OCI-LY7 (cell line): ENCODE data around the gene EFNA5. TPM values are rescaled to one million over a fixed set of nuclear protein-coding genes. Genes with fewer than 3 reads are reported as not detected.

ENCODE experiments used
- BruUV-seq: library from RNA; stranded (reverse); fragments of 400-500 nt; replicated peaks from 2 replicates; lab custom pipeline; 2021; lab: Mats Ljungman, UMichigan
- CTCF ChIA-PET: fragments of 300-600 bp; sonication (Branson Sonifier 250); formaldehyde crosslinking; loops from one replicate; lab custom pipeline; 2022; ENCODE audit warnings: antibody characterized with exemption; ENCODE audit not compliant: unreplicated experiment; lab: Charles Lee
- POLR2A ChIA-PET: fragments of 300-600 bp; sonication (Branson Sonifier 250); formaldehyde crosslinking; loops from one replicate; lab custom pipeline; 2022; ENCODE audit warnings: antibody characterized with exemption; lab: Charles Lee
- DNase-seq: peaks from one replicate; pipeline ENCODE4 v3.0.0-alpha.2; 2015; ENCODE audit warnings: low spot score
- H2AFZ ChIP-seq: fragments of 200-600 bp; sonication (generic), shearing (Covaris generic); 2 replicates; pipeline ENCODE4 v1.6.1; 2014; ENCODE audit warnings: mild to moderate bottlenecking, antibody characterized with exemption, low read length, moderate library complexity
- H3K27ac ChIP-seq: fragments of 200-600 bp; sonication (generic); 2 replicates; pipeline ENCODE4 v1.5.1; 2014; ENCODE audit warnings: mixed run types, low read depth, mild to moderate bottlenecking, moderate library complexity, low read length, inconsistent platforms; ENCODE audit not compliant: poor library complexity, severe bottlenecking
- H3K36me3 ChIP-seq: fragments of 200-600 bp; sonication (generic); 2 replicates; pipeline ENCODE4 v1.6.1; 2014; ENCODE audit warnings: mild to moderate bottlenecking, antibody characterized with exemption, low read length, moderate library complexity, mixed read lengths; ENCODE audit not compliant: insufficient read depth
- H3K4me1 ChIP-seq: fragments of 200-600 bp; sonication (generic); 2 replicates; pipeline ENCODE4 v1.5.1; 2014; ENCODE audit warnings: mild to moderate bottlenecking, low read length; ENCODE audit not compliant: insufficient read depth, poor library complexity, severe bottlenecking
- H3K4me2 ChIP-seq: fragments of 200-600 bp; sonication (generic); 2 replicates; pipeline ENCODE4 v1.6.1; 2014; ENCODE audit warnings: mild to moderate bottlenecking, low read length
- H3K4me3 ChIP-seq: fragments of 200-600 bp; sonication (generic); 2 replicates; pipeline ENCODE4 v1.5.1; 2014; ENCODE audit warnings: mild to moderate bottlenecking, low read depth, low read length; ENCODE audit not compliant: poor library complexity, severe bottlenecking
- H3K79me2 ChIP-seq: fragments of 200-600 bp; sonication (generic); 2 replicates; pipeline ENCODE4 v1.6.1; 2016; ENCODE audit warnings: low read depth, mild to moderate bottlenecking, low read length, moderate library complexity, mixed read lengths; ENCODE audit not compliant: insufficient read depth
- H3K9me2 ChIP-seq: fragments of 200-600 bp; sonication (generic); 2 replicates; pipeline ENCODE4 v1.6.1; 2016; ENCODE audit warnings: mild to moderate bottlenecking, low read length, mixed read lengths; ENCODE audit not compliant: insufficient read depth
- H3K9me3 ChIP-seq: fragments of 200-600 bp; sonication (generic); 2 replicates; pipeline ENCODE4 v1.6.1; 2014; ENCODE audit warnings: mild to moderate bottlenecking, mixed run types, low read length, mixed read lengths
- H4K20me1 ChIP-seq: fragments of 200-600 bp; sonication (generic); 2 replicates; pipeline ENCODE4 v1.6.1; 2014; ENCODE audit warnings: mild to moderate bottlenecking, antibody characterized with exemption, low read length, moderate library complexity, mixed read lengths; ENCODE audit not compliant: insufficient read depth
- EZH2phosphoT487 ChIP-seq: fragments of 200-600 bp; sonication (generic); IDR thresholded peaks from 2 replicates; pipeline ENCODE4 v1.6.1; 2018; ENCODE audit warnings: low read depth, borderline replicate concordance, mild to moderate bottlenecking, mixed run types, antibody characterized with exemption, low read length, moderate library complexity, mixed read lengths
- intact Hi-C: fragments of 100-400 bp; cut with micrococcal nuclease; formaldehyde crosslinking; loops from one replicate; pipeline ENCODE4 v1.10.0; 2022; ENCODE audit not compliant: unreplicated experiment
- total RNA-seq, 2 experiments: library from RNA; depleted of rRNA in 1 of 2; stranded (reverse); fragments of >200 nt in 1 of 2; shearing (Covaris generic) in 1 of 2; gene quantifications; 2 replicates each; pipeline ENCODE4 v1.2.3, GENCODE V29; 2014 to 2022
- TF ChIP-seq, protein P1 (sequence below): fragments of 200-600 bp; sonication (generic); conservative IDR thresholded peaks from 2 replicates; pipeline ENCODE4 v1.5.1; 2014; ENCODE audit warnings: mild to moderate bottlenecking, antibody characterized with exemption, low read length, moderate library complexity, mixed read lengths

Gene EFNA5
- total RNA-seq, 2 experiments from 2014 or later, result 2.1 to 3.1 TPM

DNA sequence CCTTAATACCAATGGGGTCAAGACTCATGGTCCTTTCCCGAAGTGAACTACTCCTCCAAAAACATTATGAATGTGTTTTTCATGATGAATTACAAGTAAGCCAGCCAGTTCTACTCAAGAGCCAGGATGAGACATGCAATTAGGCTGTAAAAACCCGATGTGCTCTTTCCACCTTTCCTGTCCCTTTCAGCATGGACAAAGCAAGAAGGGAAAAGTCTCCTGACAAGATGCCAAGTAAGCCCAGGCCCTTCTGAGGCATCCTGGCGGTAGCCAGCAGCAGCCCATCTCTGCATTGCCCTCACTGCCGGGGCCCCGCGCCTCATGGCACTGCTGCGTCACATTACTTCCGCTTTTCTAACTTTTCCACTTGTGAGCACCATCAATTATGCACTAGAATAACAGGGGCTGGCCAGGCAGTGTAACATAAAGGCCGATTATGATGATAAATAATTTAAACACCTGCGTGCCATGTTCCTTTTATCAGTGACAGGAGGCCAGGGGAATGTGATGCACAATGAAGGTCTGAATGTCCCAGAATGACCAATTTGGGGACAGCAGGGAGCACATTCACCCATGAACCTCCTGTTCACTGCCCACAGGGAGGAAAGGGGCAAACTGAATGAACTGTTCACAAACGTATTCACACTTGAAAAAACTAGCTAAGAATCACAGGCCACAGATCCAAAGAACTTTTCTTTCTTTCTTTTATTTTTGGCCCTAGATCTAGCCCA is 37.4 kb downstream of the EFNA5 start:
- H3K36me3 ChIP-seq, result no peaks in the 10 kb centered on the region
- TF ChIP-seq, protein P1, sequence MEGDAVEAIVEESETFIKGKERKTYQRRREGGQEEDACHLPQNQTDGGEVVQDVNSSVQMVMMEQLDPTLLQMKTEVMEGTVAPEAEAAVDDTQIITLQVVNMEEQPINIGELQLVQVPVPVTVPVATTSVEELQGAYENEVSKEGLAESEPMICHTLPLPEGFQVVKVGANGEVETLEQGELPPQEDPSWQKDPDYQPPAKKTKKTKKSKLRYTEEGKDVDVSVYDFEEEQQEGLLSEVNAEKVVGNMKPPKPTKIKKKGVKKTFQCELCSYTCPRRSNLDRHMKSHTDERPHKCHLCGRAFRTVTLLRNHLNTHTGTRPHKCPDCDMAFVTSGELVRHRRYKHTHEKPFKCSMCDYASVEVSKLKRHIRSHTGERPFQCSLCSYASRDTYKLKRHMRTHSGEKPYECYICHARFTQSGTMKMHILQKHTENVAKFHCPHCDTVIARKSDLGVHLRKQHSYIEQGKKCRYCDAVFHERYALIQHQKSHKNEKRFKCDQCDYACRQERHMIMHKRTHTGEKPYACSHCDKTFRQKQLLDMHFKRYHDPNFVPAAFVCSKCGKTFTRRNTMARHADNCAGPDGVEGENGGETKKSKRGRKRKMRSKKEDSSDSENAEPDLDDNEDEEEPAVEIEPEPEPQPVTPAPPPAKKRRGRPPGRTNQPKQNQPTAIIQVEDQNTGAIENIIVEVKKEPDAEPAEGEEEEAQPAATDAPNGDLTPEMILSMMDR, result no peak
- TF ChIP-seq EZH2phosphoT487, result no peak
- peaks cover 7% of the 10 kb centered on the region for H3K4me1 ChIP-seq
- H3K4me3 ChIP-seq, result no peak overlapping the region
- no peaks in the 10 kb centered on the region for H3K79me2 ChIP-seq
- no peaks in the 10 kb centered on the region for H3K9me2 ChIP-seq
- H3K27ac ChIP-seq, result no peak overlapping the region
- ChIA-PET CTCF (no interaction called here), POLR2A (no interaction called here)
- no peak overlapping the region; the same call in 1 of the 2 replicates for H3K4me2 ChIP-seq
- DNase-seq, result no peak
- intact Hi-C loops, result no loop called here
- H2AFZ ChIP-seq, result no peak overlapping the region
- BruUV-seq, result no TSS peak
- no peaks in the 10 kb centered on the region for H4K20me1 ChIP-seq
- no peaks in the 10 kb centered on the region; the same call in 1 of the 2 replicates for H3K9me3 ChIP-seq

- peak; percentile 47 for DNase-seq
- Histone ChIP-seq H2AFZ (peak overlapping the region; percentile 72), H3K27ac (no peak overlapping the region), H3K9me2 (no peaks in the 10 kb centered on the region), H3K9me3 (no peaks in the 10 kb centered on the region; the same call in 1 of the 2 replicates), H3K4me3 (no peak overlapping the region), H3K4me1 (peaks cover 7% of the 10 kb centered on the region), H3K36me3 (no peaks in the 10 kb centered on the region), H4K20me1 (no peaks in the 10 kb centered on the region), H3K79me2 (no peaks in the 10 kb centered on the region), H3K4me2 (peak overlapping the region; percentile 30)
- ChIA-PET CTCF (no interaction called here), POLR2A (no interaction called here)
- BruUV-seq, result no TSS peak
- intact Hi-C loops, result no loop called here
- TF ChIP-seq, protein P1, result no peak
- TF ChIP-seq EZH2phosphoT487, result no peak
These were observed 38.9 kb downstream of the EFNA5 start for GRCh38 chr5:107631805-107632362.

DNA sequence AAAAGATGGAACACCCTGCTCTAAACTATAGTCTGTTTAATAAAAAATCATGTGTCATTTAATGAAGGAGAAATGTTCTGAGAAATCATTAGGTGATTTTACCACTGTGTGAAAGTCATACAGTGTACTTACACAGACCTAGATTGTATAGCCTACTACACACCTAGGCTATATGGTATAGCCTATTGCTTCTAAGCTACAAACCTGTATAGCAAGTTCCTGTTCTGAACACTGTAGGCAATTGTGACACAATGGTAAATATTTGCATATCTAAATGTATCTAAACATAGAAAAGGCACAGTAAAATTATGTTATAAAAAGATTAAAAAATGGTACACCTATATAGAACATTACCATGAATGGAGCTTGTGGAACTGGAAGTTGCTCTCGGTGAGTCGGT is 40.6 kb downstream of the EFNA5 start:
- no peak for DNase-seq
- no peak overlapping the region for H2AFZ ChIP-seq
- H3K4me2 ChIP-seq, result no peak overlapping the region
- intact Hi-C loops, result no loop called here
- no peaks in the 10 kb centered on the region for H3K79me2 ChIP-seq
- no peaks in the 10 kb centered on the region; the same call in 1 of the 2 replicates for H3K9me3 ChIP-seq
- TF ChIP-seq, protein P1, result no peak
- no peak for TF ChIP-seq EZH2phosphoT487
- H3K4me3 ChIP-seq, result no peak overlapping the region
- H3K4me1 ChIP-seq, result peaks cover 7% of the 10 kb centered on the region
- H3K9me2 ChIP-seq, result no peaks in the 10 kb centered on the region
- H4K20me1 ChIP-seq, result no peaks in the 10 kb centered on the region
- H3K27ac ChIP-seq, result no peak overlapping the region
- CTCF ChIA-PET, result no interaction called here
- POLR2A ChIA-PET, result interaction anchor here (0.6 to 1.5 kb wide), 8 partner anchors 10 to 36 kb away, joined by 3 to 6 read pairs (median 4); no protein-coding TSS in a partner anchor
- no peaks in the 10 kb centered on the region for H3K36me3 ChIP-seq
- no TSS peak for BruUV-seq
